ENCODE results near the gene BMPR2. TPM values are rescaled to one million over a fixed set of nuclear protein-coding genes. Genes with fewer than 3 reads are reported as not detected.
"Not testable (repeated sequence)": the region's sequence is repeated elsewhere in the genome, so short reads cannot be mapped to it uniquely, and the experiment has no call there.

The BMPR2 gene
- total RNA-seq, 1 donor from 2014 or later, result 11.8 TPM

- Mint-ChIP-seq H3K36me3 (no peaks in the 10 kb centered on the region), H3K9me3 (no peaks in the 10 kb centered on the region), H3K4me3 (no peak overlapping the region), H3K27me3 (ENCODE audit: insufficient read depth, low read depth) (no peaks in the 10 kb centered on the region), H3K27ac (no peak overlapping the region), H3K4me1 (no peaks in the 10 kb centered on the region)
- no peak for DNase-seq (ENCODE audit: low spot score)
- no peaks in the 10 kb centered on the region for H3K27me3 ChIP-seq
- no peak overlapping the region for H3K4me2 ChIP-seq
- H3K9me3 ChIP-seq (ENCODE audit: low read depth), result no peaks in the 10 kb centered on the region
- no peak overlapping the region for H3K9ac ChIP-seq
- H3K4me1 ChIP-seq, result no peaks in the 10 kb centered on the region
- H3K4me3 ChIP-seq, result no peak overlapping the region
- no peaks in the 10 kb centered on the region for H3F3A ChIP-seq (ENCODE audit: low read depth)
- H3K79me2 ChIP-seq (ENCODE audit: low read depth), result no peaks in the 10 kb centered on the region
- H3K36me3 ChIP-seq, result no peaks in the 10 kb centered on the region
- TF ChIP-seq EZH2phosphoT487 (IDR thresholded peaks at IDR 0.05) (no peak), CTCF (IDR thresholded peaks at IDR 0.05) (no peak), EZH2 (IDR thresholded peaks at IDR 0.05) (no peak)
- no peak overlapping the region for H2AFZ ChIP-seq (replicated peaks)
- no peak overlapping the region for H3K27ac ChIP-seq
- H4K20me1 ChIP-seq (ENCODE audit: low read depth), result no peaks in the 10 kb centered on the region
These were observed 188.1 kb downstream of the BMPR2 start for GRCh38 chr2:202564226-202564625.

- no peaks in the 10 kb centered on the region for H3K27me3 Mint-ChIP-seq (ENCODE audit: insufficient read depth, low read depth)
- Histone ChIP-seq H4K20me1 (ENCODE audit: low read depth) (no peaks in the 10 kb centered on the region), H3K36me3 (no peaks in the 10 kb centered on the region)
These were observed 190.2 kb downstream of the BMPR2 start for GRCh38 chr2:202566286-202566685.

GRCh38 chr2:202574541-202574940 lies 198.4 kb downstream of the BMPR2 start:
- no peaks in the 10 kb centered on the region for H3K9me3 ChIP-seq (ENCODE audit: low read depth)
- no peak overlapping the region for H3K9ac ChIP-seq
- H3K27ac Mint-ChIP-seq, result no peak overlapping the region
- peaks cover 8% of the 10 kb centered on the region for H3K9me3 Mint-ChIP-seq
- no peak overlapping the region for H3K4me2 ChIP-seq
- peaks cover 5% of the 10 kb centered on the region for H3F3A ChIP-seq (ENCODE audit: low read depth)
- H3K27ac ChIP-seq, result no peak overlapping the region
- H3K27me3 Mint-ChIP-seq (ENCODE audit: insufficient read depth, low read depth), result no peaks in the 10 kb centered on the region
- H3K36me3 ChIP-seq, result no peaks in the 10 kb centered on the region
- H3K4me3 ChIP-seq, result no peak overlapping the region
- peaks cover 12% of the 10 kb centered on the region for H3K4me1 ChIP-seq
- no peaks in the 10 kb centered on the region for H3K27me3 ChIP-seq
- no peaks in the 10 kb centered on the region for H4K20me1 ChIP-seq (ENCODE audit: low read depth)
- H3K4me3 Mint-ChIP-seq, result no peak overlapping the region
- H3K79me2 ChIP-seq (ENCODE audit: low read depth), result no peaks in the 10 kb centered on the region
- peaks cover 10% of the 10 kb centered on the region for H3K4me1 Mint-ChIP-seq
- TF ChIP-seq CTCF (IDR thresholded peaks at IDR 0.05) (no peak), EZH2phosphoT487 (IDR thresholded peaks at IDR 0.05) (no peak), EZH2 (IDR thresholded peaks at IDR 0.05) (no peak)
- H3K36me3 Mint-ChIP-seq, result peaks cover 2% of the 10 kb centered on the region
- no peak for DNase-seq (ENCODE audit: low spot score)
- H2AFZ ChIP-seq (replicated peaks), result no peak overlapping the region

More at GRCh38 chr2:202566286-202566685, 190.2 kb downstream of the BMPR2 start:
- Mint-ChIP-seq H3K9me3 (no peaks in the 10 kb centered on the region), H3K27ac (no peak overlapping the region), H3K4me1 (no peaks in the 10 kb centered on the region), H3K36me3 (no peaks in the 10 kb centered on the region), H3K4me3 (no peak overlapping the region)
- Histone ChIP-seq H3K4me1 (no peaks in the 10 kb centered on the region), H3K9ac (no peak overlapping the region), H3K27me3 (no peaks in the 10 kb centered on the region), H3K4me2 (no peak overlapping the region), H2AFZ (replicated peaks) (no peak overlapping the region), H3K4me3 (no peak overlapping the region), H3K9me3 (ENCODE audit: low read depth) (no peaks in the 10 kb centered on the region), H3K79me2 (ENCODE audit: low read depth) (no peaks in the 10 kb centered on the region), H3F3A (ENCODE audit: low read depth) (no peaks in the 10 kb centered on the region), H3K27ac (no peak overlapping the region)
- DNase-seq (ENCODE audit: low spot score), result no peak
- TF ChIP-seq EZH2 (IDR thresholded peaks at IDR 0.05) (no peak), CTCF (IDR thresholded peaks at IDR 0.05) (no peak), EZH2phosphoT487 (IDR thresholded peaks at IDR 0.05) (no peak)

- not testable (repeated sequence) for H3K4me2 ChIP-seq; H3F3A ChIP-seq (ENCODE audit: low read depth); H4K20me1 ChIP-seq (ENCODE audit: low read depth); H3K27me3 Mint-ChIP-seq (ENCODE audit: insufficient read depth, low read depth); H3K27me3 ChIP-seq; H3K9me3 ChIP-seq (ENCODE audit: low read depth); H3K36me3 Mint-ChIP-seq; H3K27ac ChIP-seq; H3K4me3 ChIP-seq; H3K9ac ChIP-seq; H2AFZ ChIP-seq (replicated peaks); DNase-seq (ENCODE audit: low spot score); H3K27ac Mint-ChIP-seq; H3K36me3 ChIP-seq; H3K79me2 ChIP-seq (ENCODE audit: low read depth); H3K4me3 Mint-ChIP-seq
- peaks cover 12% of the 10 kb centered on the region for H3K4me1 ChIP-seq
- peaks cover 11% of the 10 kb centered on the region for H3K9me3 Mint-ChIP-seq
- H3K4me1 Mint-ChIP-seq, result peaks cover 10% of the 10 kb centered on the region
These were observed 199.1 kb downstream of the BMPR2 start for GRCh38 chr2:202575194-202575593.
